K562 (cell line): ENCODE results near the gene SMNDC1.

Experiments used
- CEBPB ChIP-seq: fragments of 450-650 bp; IDR thresholded peaks from 2 replicates; pipeline ENCODE4 v1.6.1; 2016; ENCODE audit warnings: missing genetic modification characterization, missing compliant biosample characterization
- EZH2 ChIP-seq: IDR thresholded peaks from 2 replicates; pipeline ENCODE4 v1.6.1; 2012; ENCODE audit warnings: low read depth, mild to moderate bottlenecking, inconsistent platforms, low read length, borderline replicate concordance
- JUN ChIP-seq, 2 experiments: sonication (generic) in 1 of 2; formaldehyde crosslinking in 1 of 2; IDR thresholded peaks; 2 replicates each; pipeline versions ENCODE4 v1.6.1 to v1.8.0; 2012 to 2022; ENCODE audit warnings: borderline replicate concordance in 2 of 2, mild to moderate bottlenecking in 2 of 2, improper control_type of control experiment in 1 of 2, low read depth in 1 of 2, low read length in 1 of 2, missing genetic modification reagents in 1 of 2
- MAFG ChIP-seq: fragments of 450-650 bp; conservative IDR thresholded peaks from 2 replicates; pipeline ENCODE4 v1.6.1; 2016; ENCODE audit warnings: missing genetic modification characterization, missing compliant biosample characterization
- SP2 ChIP-seq: IDR thresholded peaks from 2 replicates; pipeline ENCODE4 v1.6.1; 2011; ENCODE audit warnings: mild to moderate bottlenecking, low read depth, low read length, moderate library complexity; ENCODE audit not compliant: poor library complexity, severe bottlenecking; ENCODE audit errors: extremely low read depth
- TAF1 ChIP-seq: IDR thresholded peaks from 2 replicates; pipeline ENCODE4 v1.6.1; 2011; ENCODE audit warnings: mild to moderate bottlenecking, low read length, moderate library complexity; ENCODE audit not compliant: insufficient read depth, control insufficient read depth, severe bottlenecking; ENCODE audit errors: extremely low read depth
- TCF7L2 ChIP-seq: fragments of 150-350 bp; IDR thresholded peaks from 2 replicates; pipeline ENCODE4 v1.6.1; 2016; ENCODE audit warnings: low read depth, mild to moderate bottlenecking, low read length, moderate library complexity
- ZBTB17 ChIP-seq: fragments of 450-650 bp; formaldehyde crosslinking; IDR thresholded peaks from 2 replicates; pipeline ENCODE4 v1.4.0; 2020; ENCODE audit warnings: mild to moderate bottlenecking
- ZEB2 ChIP-seq: fragments of 450-650 bp; IDR thresholded peaks from 2 replicates; pipeline ENCODE4 v1.6.1; 2016
- TF ChIP-seq, protein P1 (sequence below): sonication (generic); formaldehyde crosslinking; IDR thresholded peaks from 2 replicates; pipeline ENCODE4 v1.8.1; 2023; ENCODE audit warnings: mild to moderate bottlenecking, missing genetic modification reagents, moderate library complexity
- TF ChIP-seq, protein P2 (sequence below): fragments of 250-450 bp; sonication (Bioruptor Pico); IDR thresholded peaks from 2 replicates; pipeline ENCODE4 v1.5.0; 2020; ENCODE audit warnings: mild to moderate bottlenecking, borderline replicate concordance

GRCh38 chr10:110286841-110287240 is 17.9 kb downstream of the SMNDC1 start:
- no peak for TF ChIP-seq JUN (IDR thresholded peaks at IDR 0.05; ENCODE audit: borderline replicate concordance, low read depth, low read length)
- no peak for TF ChIP-seq JUN (CRISPR knock-in tag; IDR thresholded peaks at IDR 0.05; ENCODE audit: borderline replicate concordance)
- TF ChIP-seq CEBPB: no peak
- no peak for TF ChIP-seq MAFG (tag)
- TF ChIP-seq, protein P1, sequence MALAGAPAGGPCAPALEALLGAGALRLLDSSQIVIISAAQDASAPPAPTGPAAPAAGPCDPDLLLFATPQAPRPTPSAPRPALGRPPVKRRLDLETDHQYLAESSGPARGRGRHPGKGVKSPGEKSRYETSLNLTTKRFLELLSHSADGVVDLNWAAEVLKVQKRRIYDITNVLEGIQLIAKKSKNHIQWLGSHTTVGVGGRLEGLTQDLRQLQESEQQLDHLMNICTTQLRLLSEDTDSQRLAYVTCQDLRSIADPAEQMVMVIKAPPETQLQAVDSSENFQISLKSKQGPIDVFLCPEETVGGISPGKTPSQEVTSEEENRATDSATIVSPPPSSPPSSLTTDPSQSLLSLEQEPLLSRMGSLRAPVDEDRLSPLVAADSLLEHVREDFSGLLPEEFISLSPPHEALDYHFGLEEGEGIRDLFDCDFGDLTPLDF: no peak
- TF ChIP-seq EZH2: no peak
- no peak for TF ChIP-seq TCF7L2
- TF ChIP-seq SP2: no peak
- TF ChIP-seq, protein P2, sequence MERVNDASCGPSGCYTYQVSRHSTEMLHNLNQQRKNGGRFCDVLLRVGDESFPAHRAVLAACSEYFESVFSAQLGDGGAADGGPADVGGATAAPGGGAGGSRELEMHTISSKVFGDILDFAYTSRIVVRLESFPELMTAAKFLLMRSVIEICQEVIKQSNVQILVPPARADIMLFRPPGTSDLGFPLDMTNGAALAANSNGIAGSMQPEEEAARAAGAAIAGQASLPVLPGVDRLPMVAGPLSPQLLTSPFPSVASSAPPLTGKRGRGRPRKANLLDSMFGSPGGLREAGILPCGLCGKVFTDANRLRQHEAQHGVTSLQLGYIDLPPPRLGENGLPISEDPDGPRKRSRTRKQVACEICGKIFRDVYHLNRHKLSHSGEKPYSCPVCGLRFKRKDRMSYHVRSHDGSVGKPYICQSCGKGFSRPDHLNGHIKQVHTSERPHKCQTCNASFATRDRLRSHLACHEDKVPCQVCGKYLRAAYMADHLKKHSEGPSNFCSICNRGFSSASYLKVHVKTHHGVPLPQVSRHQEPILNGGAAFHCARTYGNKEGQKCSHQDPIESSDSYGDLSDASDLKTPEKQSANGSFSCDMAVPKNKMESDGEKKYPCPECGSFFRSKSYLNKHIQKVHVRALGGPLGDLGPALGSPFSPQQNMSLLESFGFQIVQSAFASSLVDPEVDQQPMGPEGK (CRISPR knock-in tag): no peak
- TF ChIP-seq TAF1: no peak
- TF ChIP-seq ZEB2: no peak
- no peak for TF ChIP-seq ZBTB17 (CRISPR knock-in tag)
